H1 (cell line): Measurements from ENCODE around the gene OSTF1. TPM values are rescaled to one million over a fixed set of nuclear protein-coding genes. Genes with fewer than 3 reads are reported as not detected.

Experiments used
- CTCF ChIA-PET: fragments of 300-600 bp; sonication (Branson Sonifier 250); formaldehyde crosslinking; loops from one replicate; lab custom pipeline; 2021; ENCODE audit not compliant: partially characterized antibody; lab: Charles Lee
- POLR2A ChIA-PET: fragments of 300-600 bp; sonication (Branson Sonifier 250); formaldehyde crosslinking; loops from one replicate; lab custom pipeline; 2021; ENCODE audit warnings: inconsistent platforms; ENCODE audit not compliant: partially characterized antibody; lab: Charles Lee
- DNase-seq, 2 experiments: peaks; one replicate each; pipeline versions ENCODE4 v3.0.0 to v3.0.0-alpha.2; 2010 to 2022; ENCODE audit warnings: low spot score in 2 of 2, low read depth in 1 of 2, mixed read lengths in 1 of 2
- FAIRE-seq: peaks from 2 replicates; lab custom pipeline; 2011; peaks lifted over from hg19 to GRCh38; lab: Jason Lieb, UNC
- H2AFZ ChIP-seq: 2 replicates; pipeline ENCODE4 v1.8.1; 2012; ENCODE audit warnings: low read length, inconsistent platforms
- H2AK5ac ChIP-seq: 2 replicates; pipeline ENCODE4 v1.6.1; 2013; ENCODE audit warnings: low read depth, low read length
- H2BK120ac ChIP-seq: replicated peaks from 2 replicates; pipeline ENCODE3; 2013; ENCODE audit warnings: low read depth, low read length, inconsistent platforms
- H2BK12ac ChIP-seq: 2 replicates; pipeline ENCODE4 v1.6.1; 2013; ENCODE audit warnings: low read depth, low read length
- H2BK15ac ChIP-seq: 2 replicates; pipeline ENCODE4 v1.6.1; 2013; ENCODE audit warnings: low read length
- H2BK20ac ChIP-seq: 2 replicates; pipeline ENCODE4 v1.6.1; 2013; ENCODE audit warnings: low read length
- H2BK5ac ChIP-seq: 2 replicates; pipeline ENCODE4 v1.6.1; 2013; ENCODE audit warnings: low read depth, low read length
- H3K14ac ChIP-seq: 2 replicates; pipeline ENCODE4 v1.6.1; 2013; ENCODE audit warnings: inconsistent platforms; ENCODE audit not compliant: insufficient read length
- H3K18ac ChIP-seq: 2 replicates; pipeline ENCODE4 v1.6.1; 2013; ENCODE audit warnings: low read length; ENCODE audit errors: extremely low read depth
- H3K23ac ChIP-seq: 2 replicates; pipeline ENCODE4 v1.6.1; 2013; ENCODE audit warnings: inconsistent platforms; ENCODE audit not compliant: insufficient read length
- H3K23me2 ChIP-seq: 2 replicates; pipeline ENCODE4 v1.6.1; 2013; ENCODE audit warnings: low read depth, low read length
- H3K27ac ChIP-seq: 2 replicates; pipeline ENCODE4 v1.6.1; 2011; ENCODE audit warnings: low read depth, low read length, inconsistent platforms
- H3K27me3 ChIP-seq, 4 experiments: replicated peaks in 1 of 4; 1 replicate in 1 of 4; 2 replicates in 3 of 4; pipeline versions ENCODE4 v1.6.1 to v1.8.1; 2011 to 2013; ENCODE audit warnings: low read length in 3 of 4, mild to moderate bottlenecking in 3 of 4, inconsistent platforms in 2 of 4, mixed read lengths in 2 of 4, moderate library complexity in 1 of 4; ENCODE audit not compliant: control insufficient read depth in 3 of 4, insufficient read depth in 3 of 4; ENCODE audit errors: extremely low read depth in 1 of 4
- H3K36me3 ChIP-seq, 4 experiments: 2 replicates each; pipeline versions ENCODE4 v1.6.1 to v1.8.1; 2011 to 2013; ENCODE audit warnings: mild to moderate bottlenecking in 4 of 4, low read length in 3 of 4, moderate library complexity in 2 of 4, control low read depth in 1 of 4, inconsistent platforms in 1 of 4; ENCODE audit not compliant: insufficient read depth in 4 of 4, control insufficient read depth in 2 of 4
- H3K4ac ChIP-seq: replicated peaks from 2 replicates; pipeline ENCODE3; 2013; ENCODE audit warnings: low read length, low read depth, mixed read lengths, inconsistent platforms; ENCODE audit not compliant: insufficient read length
- H3K4me1 ChIP-seq, 4 experiments: replicated peaks in 1 of 4; 1 replicate in 1 of 4; 2 replicates in 3 of 4; pipeline versions ENCODE4 v1.6.1 to v1.8.1; 2011 to 2013; ENCODE audit warnings: low read length in 3 of 4, inconsistent platforms in 2 of 4, mixed read lengths in 1 of 4; ENCODE audit not compliant: insufficient read depth in 4 of 4, control insufficient read depth in 3 of 4
- H3K4me2 ChIP-seq, 2 experiments: 2 replicates each; pipeline versions ENCODE4 v1.6.1 to v1.8.1; 2011 to 2013; ENCODE audit warnings: low read depth in 2 of 2, low read length in 2 of 2, control low read depth in 1 of 2, inconsistent platforms in 1 of 2, mild to moderate bottlenecking in 1 of 2; ENCODE audit not compliant: insufficient read depth in 1 of 2
- H3K4me3 ChIP-seq, 4 experiments: fragments of 200-600, 300-600 bp in 1 of 4; sonication (generic), shearing (Covaris generic), sonication (Bioruptor Twin) in 1 of 4; 2 replicates each; pipeline versions ENCODE4 v1.5.1 to v1.8.1; 2011 to 2016; ENCODE audit warnings: low read length in 4 of 4, low read depth in 3 of 4, control low read depth in 2 of 4, inconsistent platforms in 2 of 4, mild to moderate bottlenecking in 2 of 4, mixed read lengths in 1 of 4, moderate library complexity in 1 of 4; ENCODE audit not compliant: insufficient read depth in 2 of 4; ENCODE audit errors: extremely low read depth in 1 of 4
- H3K56ac ChIP-seq: replicated peaks from 2 replicates; pipeline ENCODE3; 2013; ENCODE audit warnings: low read depth, mild to moderate bottlenecking, mixed read lengths, low read length, inconsistent platforms; ENCODE audit not compliant: insufficient read length
- H3K79me1 ChIP-seq: 2 replicates; pipeline ENCODE4 v1.6.1; 2013; ENCODE audit warnings: low read depth, low read length, control low read depth
- H3K79me2 ChIP-seq, 2 experiments: 2 replicates each; pipeline versions ENCODE4 v1.6.1 to v1.8.1; 2012 to 2013; ENCODE audit warnings: low read length in 2 of 2, mild to moderate bottlenecking in 2 of 2, inconsistent platforms in 1 of 2; ENCODE audit not compliant: insufficient read depth in 2 of 2, control insufficient read depth in 1 of 2
- H3K9ac ChIP-seq, 4 experiments: replicated peaks in 1 of 4; 1 replicate in 1 of 4; 2 replicates in 3 of 4; pipeline versions ENCODE4 v1.6.1 to v1.8.1; 2011 to 2013; ENCODE audit warnings: low read depth in 3 of 4, low read length in 3 of 4, control low read depth in 2 of 4, mild to moderate bottlenecking in 2 of 4, moderate library complexity in 2 of 4, inconsistent platforms in 1 of 4; ENCODE audit errors: extremely low read depth in 1 of 4
- H3K9me3 ChIP-seq, 2 experiments: 2 replicates each; pipeline versions ENCODE4 v1.6.1 to v1.8.1; 2012 to 2013; ENCODE audit warnings: mild to moderate bottlenecking in 2 of 2, moderate library complexity in 2 of 2, control low read depth in 1 of 2, inconsistent platforms in 1 of 2, low read depth in 1 of 2, low read length in 1 of 2, mixed read lengths in 1 of 2; ENCODE audit not compliant: insufficient read depth in 2 of 2
- H4K20me1 ChIP-seq, 2 experiments: replicated peaks in 1 of 2; 2 replicates each; pipeline versions ENCODE3 to v1.8.1; 2011 to 2013; ENCODE audit warnings: inconsistent platforms in 2 of 2, low read length in 2 of 2, mild to moderate bottlenecking in 1 of 2; ENCODE audit not compliant: insufficient read depth in 2 of 2, control insufficient read depth in 1 of 2
- H4K5ac ChIP-seq: 2 replicates; pipeline ENCODE4 v1.6.1; 2013; ENCODE audit warnings: low read length, low read depth, mixed read lengths, inconsistent platforms; ENCODE audit not compliant: insufficient read length
- H4K8ac ChIP-seq: 2 replicates; pipeline ENCODE4 v1.8.0; 2013; ENCODE audit warnings: mild to moderate bottlenecking, moderate library complexity, low read length, inconsistent platforms; ENCODE audit not compliant: insufficient read depth; ENCODE audit errors: extremely low read depth
- H4K91ac ChIP-seq: replicated peaks from 2 replicates; pipeline ENCODE3; 2013; ENCODE audit warnings: low read length, mixed read lengths, inconsistent platforms; ENCODE audit not compliant: insufficient read length
- GABPA ChIP-seq: IDR thresholded peaks from 2 replicates; pipeline ENCODE4 v1.6.1; 2011; ENCODE audit warnings: mild to moderate bottlenecking, low read length, moderate library complexity, borderline replicate concordance; ENCODE audit not compliant: insufficient read depth
- HDAC6 ChIP-seq: IDR thresholded peaks from one replicate; pipeline ENCODE4 v1.7.1; 2012; ENCODE audit warnings: low read depth, mild to moderate bottlenecking, inconsistent platforms, low read length, moderate library complexity
- JUND ChIP-seq: IDR thresholded peaks from 2 replicates; pipeline ENCODE4 v1.6.1; 2011; ENCODE audit warnings: mild to moderate bottlenecking, improper control_type of control experiment, low read length
- NANOG ChIP-seq: IDR thresholded peaks from 2 replicates; pipeline ENCODE4 v1.6.1; 2011; ENCODE audit warnings: low read length, low read depth, mild to moderate bottlenecking, inconsistent platforms; ENCODE audit not compliant: insufficient read depth, poor library complexity, severe bottlenecking
- PHF8 ChIP-seq: fragments of 200-600 bp; sonication (generic); conservative IDR thresholded peaks from 2 replicates; pipeline ENCODE4 v1.7.1; 2012; ENCODE audit warnings: low read depth, mild to moderate bottlenecking, inconsistent platforms, low read length, moderate library complexity
- SIN3A ChIP-seq, 2 experiments: IDR thresholded peaks in 1 of 2; conservative IDR thresholded peaks in 1 of 2; 2 replicates each; pipeline ENCODE4 v1.6.1; 2011 to 2012; ENCODE audit warnings: low read length in 2 of 2, improper control_type of control experiment in 1 of 2, low read depth in 1 of 2, mild to moderate bottlenecking in 1 of 2
- SIX5 ChIP-seq: IDR thresholded peaks from 2 replicates; pipeline ENCODE4 v1.6.1; 2011; ENCODE audit warnings: mild to moderate bottlenecking, low read depth, low read length
- TAF1 ChIP-seq: IDR thresholded peaks from 2 replicates; pipeline ENCODE4 v1.6.1; 2011; ENCODE audit warnings: mild to moderate bottlenecking, low read depth, low read length
- YY1 ChIP-seq: IDR thresholded peaks from 2 replicates; pipeline ENCODE4 v1.6.1; 2011; ENCODE audit warnings: low read depth, mild to moderate bottlenecking, low read length
- WGBS, 2 experiments: shearing (Covaris generic) in 1 of 2; methylation state at CpG; one replicate each; pipeline versions ENCODE4 v1.1.6 to v1.1.7; 2013 to 2015; ENCODE audit warnings: low lambda C conversion rate in 2 of 2, mixed read lengths in 2 of 2, inconsistent platforms in 1 of 2, low coverage in 1 of 2, missing lambda C conversion rate in 1 of 2; ENCODE audit not compliant: insufficient replicate concordance in 2 of 2, insufficient coverage in 1 of 2, insufficient read length in 1 of 2; ENCODE audit errors: extremely low coverage in 1 of 2, missing lambda C conversion rate in 1 of 2; 5-methylcytosine and 5-hydroxymethylcytosine counted together
- polyA plus RNA-seq, 7 experiments: library from polyadenylated mRNA; depleted of rRNA in 3 of 7; stranded (reverse) in 5 of 7; unstranded in 2 of 7; fragments of >200 nt in 5 of 7; fragments of 200-250 nt in 2 of 7; gene quantifications; 1 replicate in 5 of 7; 2 replicates in 1 of 7; 4 replicates in 1 of 7; pipeline versions ENCODE4 v1.2.1 to v1.2.3, GENCODE V29; 2011 to 2013; ENCODE audit warnings: missing spikeins in 2 of 7, mixed read lengths in 2 of 7
- total RNA-seq: library from RNA; stranded (reverse); fragmentation: NEBNext Ultra II Directional; extraction: Animal tissue kit (Norgen Biotek cat#: 25700); gene quantifications from 2 replicates; pipeline ENCODE4 v1.2.1, GENCODE V29; 2021
- TF ChIP-seq, protein P1 (sequence below): IDR thresholded peaks from 2 replicates; pipeline ENCODE4 v1.6.1; 2012; ENCODE audit warnings: inconsistent platforms

Gene OSTF1
- total and polyA plus RNA-seq, 2 of the 8 experiments (the other 6 are each of a cell fraction or from before 2014, with no cell fraction given): 5.0 to 18.9 TPM

DNA sequence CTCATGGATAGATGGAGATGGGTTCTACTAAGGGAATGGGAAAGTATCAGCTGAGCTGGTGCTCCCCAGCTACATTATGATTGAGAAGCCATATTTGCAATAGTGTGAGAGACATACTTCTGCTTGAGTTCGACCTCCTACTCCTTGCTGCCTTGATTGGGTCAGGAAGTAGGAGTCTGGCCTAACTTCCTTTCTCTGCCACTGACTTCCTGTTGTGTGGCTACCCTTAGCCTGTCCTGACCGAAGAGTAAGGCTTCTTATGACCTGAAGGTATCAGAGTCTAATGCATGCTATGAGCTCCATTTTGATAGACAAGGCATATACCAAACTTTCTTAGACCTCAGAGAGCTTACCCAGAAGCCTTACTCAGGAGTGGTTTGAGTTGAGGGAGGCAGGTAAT, 53.9 kb downstream of the OSTF1 start:
- H3K79me2 ChIP-seq: no peaks in the 10 kb centered on the region
- H2BK5ac ChIP-seq: no peak overlapping the region
- H3K56ac ChIP-seq: no peak overlapping the region
- no peaks in the 10 kb centered on the region for H3K36me3 ChIP-seq
- no peak overlapping the region for H3K4me3 ChIP-seq
- TF ChIP-seq SIN3A (conservative IDR thresholded peaks at IDR 0.05 in 1 of 2, IDR thresholded peaks at IDR 0.05 in 1 of 2; ENCODE audit: low read depth in 1 of 2, low read length in 2 of 2) (no peak), PHF8 (no peak), NANOG (no peak), TAF1 (no peak), YY1 (no peak), SIX5 (no peak), JUND (no peak), GABPA (no peak), HDAC6 (no peak)
- TF ChIP-seq, protein P1, sequence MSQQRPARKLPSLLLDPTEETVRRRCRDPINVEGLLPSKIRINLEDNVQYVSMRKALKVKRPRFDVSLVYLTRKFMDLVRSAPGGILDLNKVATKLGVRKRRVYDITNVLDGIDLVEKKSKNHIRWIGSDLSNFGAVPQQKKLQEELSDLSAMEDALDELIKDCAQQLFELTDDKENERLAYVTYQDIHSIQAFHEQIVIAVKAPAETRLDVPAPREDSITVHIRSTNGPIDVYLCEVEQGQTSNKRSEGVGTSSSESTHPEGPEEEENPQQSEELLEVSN: no peak
- no peak overlapping the region for H4K91ac ChIP-seq
- H2BK120ac ChIP-seq: no peak overlapping the region
- no peaks in the 10 kb centered on the region for H3K79me1 ChIP-seq
- DNase-seq: no peak
- no peak overlapping the region for H2AFZ ChIP-seq
- no peak for FAIRE-seq
- no peak overlapping the region for H2AK5ac ChIP-seq
- 80% methylated on average over 2 of the region's 2 CpGs; no CpG with 5 or more reads in 1 of the 2 experiments for WGBS, 2 experiments
- no peak overlapping the region for H3K4ac ChIP-seq
- 0 out of 7 replicates have a peak, but pooled peaks cover 0 to 2% (median 0%) of the 10 kb centered on the region in 4 experiments for H3K4me1 ChIP-seq
- H3K9me3 ChIP-seq: 0 out of 4 replicates have a peak, but pooled peaks cover 0 to 3% of the 10 kb centered on the region in 2 experiments
- no peak overlapping the region for H3K18ac ChIP-seq
- no peak overlapping the region for H4K8ac ChIP-seq
- no peak overlapping the region for H3K23ac ChIP-seq
- H3K4me2 ChIP-seq: no peak overlapping the region
- H3K27ac ChIP-seq: no peak overlapping the region
- no peak overlapping the region for H2BK15ac ChIP-seq
- H2BK12ac ChIP-seq: no peak overlapping the region
- H4K20me1 ChIP-seq: no peaks in the 10 kb centered on the region
- ChIA-PET CTCF (interaction anchor here (0.6 to 1.1 kb wide), 5 partner anchors 12 to 343 kb away, joined by 3 to 4 read pairs (median 3); no protein-coding TSS in a partner anchor), POLR2A (no interaction called here)
- no peak overlapping the region for H3K9ac ChIP-seq
- H3K27me3 ChIP-seq: no peaks in the 10 kb centered on the region
- H3K14ac ChIP-seq: no peak overlapping the region
- H4K5ac ChIP-seq: no peak overlapping the region
- H3K23me2 ChIP-seq: no peaks in the 10 kb centered on the region
- H2BK20ac ChIP-seq: no peak overlapping the region
